Measurements from ENCODE around the gene PPP1R26.
"Not testable (repeated sequence)": the region's sequence is repeated elsewhere in the genome, so short reads cannot be mapped to it uniquely, and the experiment has no call there.

PPP1R26 gene

DNA sequence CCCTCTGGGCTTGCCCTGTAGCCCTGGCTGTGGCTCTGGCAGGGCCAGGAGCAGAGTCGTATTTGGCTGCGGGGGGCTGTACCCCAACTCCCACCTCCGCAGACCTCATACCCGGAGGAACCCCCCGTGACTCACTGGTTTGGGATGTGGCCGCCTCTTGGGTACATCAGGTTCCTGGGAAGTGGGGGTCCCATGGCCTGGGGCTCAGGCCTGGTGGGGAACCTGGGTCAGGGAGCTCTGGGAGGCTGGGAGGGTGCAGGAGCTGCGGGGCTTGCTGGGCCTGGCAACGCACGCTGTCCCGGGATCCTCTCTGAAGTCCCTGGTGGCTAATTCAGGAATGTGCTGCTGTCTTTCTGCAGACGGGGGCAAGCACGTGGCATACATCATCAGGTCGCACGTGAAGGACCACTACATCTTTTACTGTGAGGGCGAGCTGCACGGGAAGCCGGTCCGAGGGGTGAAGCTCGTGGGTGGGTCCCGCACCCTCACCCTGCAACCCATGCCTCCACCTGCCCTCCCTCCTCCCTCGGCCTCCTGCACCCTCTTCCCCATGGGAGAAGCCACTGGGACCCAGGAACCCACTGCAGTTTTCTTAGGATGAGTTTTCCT is 44.0 kb downstream of the PPP1R26 start:
- DNase-seq, result no peak

DNA sequence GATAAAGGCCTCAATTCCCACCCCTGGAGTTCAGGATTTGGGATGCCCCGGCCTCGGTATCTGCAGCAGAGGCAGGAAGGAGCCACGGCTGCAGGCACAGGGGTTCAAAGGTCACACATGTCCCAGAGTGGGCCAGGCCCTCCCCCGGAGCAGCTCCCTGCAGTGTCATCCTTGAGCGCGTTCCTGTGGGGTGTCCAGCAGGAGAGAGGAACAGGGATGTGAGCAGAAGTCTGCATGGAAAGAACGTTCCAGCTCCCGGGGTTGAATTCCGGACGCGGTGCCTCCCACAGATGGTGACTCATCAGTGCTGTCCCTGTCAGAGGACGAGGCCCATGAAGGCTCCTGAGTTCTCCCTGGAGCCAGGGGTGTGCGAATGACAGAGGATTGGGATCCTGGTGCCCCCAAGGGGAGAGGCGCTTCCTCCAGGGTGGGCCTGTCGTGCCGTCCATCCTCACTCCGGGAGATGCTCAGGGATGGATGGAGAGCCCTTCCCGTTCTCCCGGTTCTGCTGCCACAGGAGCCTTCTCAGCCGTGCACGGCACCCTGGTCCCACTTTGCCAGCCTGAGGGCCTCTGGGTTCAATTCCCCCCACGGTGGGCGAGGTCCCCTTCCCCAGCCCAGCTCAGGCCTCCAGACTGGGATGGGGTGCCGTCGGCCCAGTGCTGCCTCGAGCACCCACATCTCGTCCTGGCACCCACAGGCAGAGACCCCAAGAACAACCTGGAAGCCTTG is 44.7 kb downstream of the PPP1R26 start:
- DNase-seq, result no peak

DNA sequence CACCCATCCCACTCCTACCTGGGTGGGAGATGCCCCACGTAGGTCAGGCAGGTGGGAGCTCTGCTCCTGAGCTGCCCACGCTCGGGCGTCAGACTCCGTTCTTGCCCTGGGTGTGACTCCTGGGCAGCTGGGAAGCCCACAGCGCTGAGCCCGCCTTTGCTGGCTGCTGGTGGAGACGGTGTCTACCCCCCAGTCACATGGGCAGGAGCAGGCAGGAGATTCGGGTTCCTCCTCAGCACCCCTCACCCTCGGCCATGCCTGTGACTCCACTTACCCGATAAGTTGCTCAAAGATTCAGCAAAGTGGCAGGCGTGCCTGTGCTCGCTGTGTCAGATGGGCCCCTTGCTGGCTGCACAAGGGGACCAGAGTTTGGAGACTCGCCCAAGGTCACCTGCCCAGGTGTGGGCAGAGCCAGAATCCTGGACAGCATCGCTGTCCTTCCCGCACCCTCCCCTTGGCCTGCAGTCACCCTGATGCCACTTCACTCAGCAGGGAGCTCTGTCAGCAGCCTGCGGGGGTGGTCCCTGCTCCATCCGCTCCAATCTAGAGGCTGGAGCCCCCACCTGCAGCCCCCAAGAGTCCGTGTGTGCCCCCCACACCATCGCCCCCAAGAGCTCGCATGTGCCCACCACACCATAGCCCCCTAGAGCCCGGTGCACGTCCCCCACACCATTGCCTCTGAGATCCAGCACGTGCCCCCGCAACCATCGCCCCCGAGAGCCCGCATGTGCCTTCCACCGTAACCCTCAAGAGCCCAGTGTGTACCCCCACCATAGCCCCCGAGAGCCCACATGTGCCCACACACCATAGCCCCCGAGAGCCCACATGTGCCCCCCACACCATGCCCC is 45.9 kb downstream of the PPP1R26 start:
- DNase-seq, result no peak

DNA sequence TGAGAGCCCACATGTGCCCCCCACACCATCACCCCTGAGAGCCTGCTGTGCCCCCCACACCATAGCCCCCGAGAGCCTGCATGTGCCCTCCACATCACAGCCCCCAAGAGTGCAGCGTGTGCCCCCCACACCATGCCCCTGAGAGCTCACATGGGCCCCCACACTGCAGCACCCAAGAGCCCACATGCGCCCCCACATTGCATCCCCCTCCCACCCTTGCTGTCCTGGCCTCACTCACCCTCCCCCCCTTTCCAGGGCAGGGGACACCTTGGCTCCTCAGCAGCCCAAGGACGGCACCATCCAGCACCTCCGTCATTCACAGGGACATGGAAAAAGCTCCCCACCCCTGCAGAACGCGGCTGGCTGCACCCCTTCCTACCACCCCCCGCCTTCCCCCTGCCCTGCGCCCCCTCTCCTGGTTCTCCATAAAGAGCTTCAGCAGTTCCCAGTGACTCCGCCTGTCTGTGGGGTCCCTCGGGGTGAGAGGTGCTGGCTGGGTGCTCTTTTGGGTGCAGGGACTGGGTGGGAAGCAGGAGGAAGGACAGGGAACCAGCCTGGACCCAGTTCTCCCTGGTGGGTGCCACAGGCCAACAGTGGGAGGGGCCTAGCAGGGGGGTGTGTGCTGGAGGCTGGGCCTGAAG is 46.6 kb downstream of the PPP1R26 start:
- DNase-seq, result no peak

DNA sequence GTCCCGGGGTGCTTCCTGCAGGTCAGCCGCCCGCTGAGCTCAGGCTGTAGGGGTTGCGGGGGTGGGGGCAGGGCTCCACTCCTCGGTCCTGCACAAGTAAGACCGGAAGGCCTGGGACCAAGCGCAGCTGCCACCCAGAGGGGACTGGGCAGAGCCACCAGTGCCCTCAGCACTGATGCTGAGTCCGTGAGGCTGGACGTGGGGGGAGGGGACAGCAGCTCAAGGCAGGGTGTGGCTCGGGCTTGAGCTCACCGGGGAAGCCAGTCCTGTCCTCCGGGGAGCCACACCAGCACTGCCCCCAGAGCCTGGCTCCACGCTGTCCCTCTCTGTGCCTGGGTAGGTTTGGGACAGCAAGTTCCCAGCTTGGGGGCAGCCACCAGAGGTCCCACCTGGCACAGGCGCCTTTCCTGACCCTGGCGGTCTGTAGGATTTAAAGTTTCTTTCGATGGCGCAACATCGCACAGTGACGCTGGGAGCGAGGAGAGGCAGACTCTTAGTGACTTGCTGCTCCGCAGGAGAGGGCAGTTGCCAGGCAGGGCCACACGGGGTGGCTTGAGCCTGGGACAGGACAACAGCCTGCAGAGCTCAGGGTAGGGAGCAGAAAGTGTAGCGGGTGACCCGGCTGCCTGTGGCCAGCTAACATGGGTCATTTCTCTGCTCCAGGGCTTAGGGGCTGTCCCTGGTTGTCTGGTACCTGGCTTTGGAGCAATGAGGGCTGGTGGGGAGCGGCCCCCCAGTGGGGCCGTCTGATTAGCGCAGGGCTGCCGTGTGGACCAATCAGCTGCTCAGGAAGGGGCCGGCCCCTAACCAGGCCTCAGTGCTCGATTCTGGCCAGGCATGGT is 47.4 kb downstream of the PPP1R26 start:
- DNase-seq, result no peak

DNA sequence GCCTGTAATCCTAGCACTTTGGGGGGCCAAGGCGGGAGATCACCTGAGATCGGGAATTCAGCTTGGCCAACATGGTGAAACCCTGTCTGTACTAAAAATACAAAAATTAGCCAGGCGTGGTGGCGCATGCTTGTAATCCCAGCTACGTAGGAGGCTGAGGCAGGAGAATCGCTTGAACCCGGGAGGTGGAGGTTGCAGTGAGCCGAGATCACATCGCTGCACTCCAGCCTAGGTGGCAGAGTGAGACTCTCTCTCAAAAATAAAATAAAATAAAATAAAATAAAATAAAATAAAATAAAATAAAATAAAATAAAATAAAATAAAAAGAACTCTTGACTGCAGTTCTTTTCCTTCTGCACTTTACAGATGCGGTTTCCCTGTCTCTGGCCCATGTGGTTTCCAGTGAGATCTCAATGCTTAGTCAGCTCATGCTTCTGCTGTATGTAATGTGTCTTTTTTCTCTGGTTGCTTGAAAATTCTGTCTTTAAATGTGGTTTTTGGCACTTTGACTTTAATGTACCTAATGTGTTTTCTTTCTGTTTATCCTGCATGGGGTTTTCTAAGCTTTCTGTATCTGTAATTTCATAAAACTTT is 49.4 kb downstream of the PPP1R26 start:
- not testable (repeated sequence) for DNase-seq

DNA sequence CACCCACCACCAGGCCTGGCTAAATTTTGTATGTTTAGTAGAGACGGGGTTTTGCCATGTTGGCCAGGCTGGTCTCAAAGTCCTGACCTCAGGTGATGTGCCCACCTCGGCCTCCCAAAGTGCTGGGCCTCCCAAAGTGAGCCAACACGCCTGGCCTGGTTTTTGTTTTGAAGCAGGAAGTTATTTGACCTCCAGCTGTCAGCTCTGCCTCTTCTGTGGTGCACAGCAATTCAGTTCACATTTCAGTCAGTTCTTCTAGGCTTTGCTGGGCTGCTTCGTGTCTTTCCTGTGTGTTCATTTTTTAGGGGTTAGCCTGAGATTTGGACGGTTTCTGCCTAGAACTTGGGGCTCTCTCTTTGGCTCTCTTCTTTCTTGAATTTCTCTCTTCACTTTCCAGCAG is 50.6 kb downstream of the PPP1R26 start:
- DNase-seq, result no peak

DNA sequence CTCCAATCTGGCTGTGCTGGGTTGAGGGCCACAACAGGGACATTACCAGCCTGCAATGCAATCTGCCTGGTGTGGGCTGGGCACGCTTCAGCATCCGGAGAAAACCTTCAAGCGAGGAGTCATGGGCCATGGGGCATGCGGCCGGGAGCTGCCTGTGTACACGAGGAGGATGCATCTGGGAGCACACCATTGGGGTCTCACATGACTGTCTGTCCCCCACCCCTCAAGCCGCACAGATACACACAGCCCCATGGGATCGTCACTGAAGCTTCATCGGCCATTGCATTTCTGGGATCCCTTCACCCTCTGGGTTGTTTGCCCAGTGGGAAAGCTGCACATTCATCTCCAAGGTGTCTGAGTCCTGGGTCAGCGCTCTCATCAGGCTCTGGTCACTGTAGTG is 51.5 kb downstream of the PPP1R26 start:
- DNase-seq, result no peak

DNA sequence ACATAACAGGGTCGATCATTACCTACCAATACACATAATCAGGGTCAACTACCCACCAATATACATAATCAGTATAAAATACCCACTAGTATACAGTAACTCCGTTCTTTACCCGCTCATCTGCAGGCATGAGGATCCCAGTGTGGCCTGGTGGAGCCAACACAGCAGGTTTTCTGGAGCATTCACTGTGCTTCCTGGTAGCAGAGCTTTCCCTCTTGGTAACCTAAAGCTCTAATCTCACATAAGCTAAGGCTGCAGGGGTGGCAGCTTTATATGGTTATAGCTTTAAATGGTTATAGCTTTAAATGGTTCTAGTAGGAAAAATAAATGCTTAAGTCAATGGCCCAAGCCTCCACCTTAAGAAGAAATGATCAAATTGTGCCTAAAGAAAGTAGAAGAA is 53.5 kb downstream of the PPP1R26 start:
- DNase-seq, result no peak

DNA sequence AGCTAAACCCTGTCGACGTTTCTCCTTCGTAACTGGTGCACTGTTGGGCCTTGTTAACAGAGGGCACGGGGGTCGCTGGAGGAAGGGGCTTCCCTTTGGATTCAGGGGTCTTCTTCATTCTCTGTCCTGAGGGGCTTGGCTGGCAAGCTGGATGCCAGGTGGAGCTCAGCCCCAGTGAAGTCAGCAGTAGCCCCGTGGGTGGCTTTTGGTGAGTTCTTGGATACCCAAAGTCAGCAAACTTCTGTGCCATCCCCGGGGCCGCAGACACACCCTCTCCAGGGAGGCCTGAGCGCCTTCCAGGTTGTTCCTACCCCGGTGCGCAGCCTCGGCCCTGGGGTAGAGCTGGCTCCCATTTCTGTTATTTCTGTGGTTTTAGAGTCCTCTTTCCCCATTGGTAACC is 54.1 kb downstream of the PPP1R26 start:
- no peak for DNase-seq

DNA sequence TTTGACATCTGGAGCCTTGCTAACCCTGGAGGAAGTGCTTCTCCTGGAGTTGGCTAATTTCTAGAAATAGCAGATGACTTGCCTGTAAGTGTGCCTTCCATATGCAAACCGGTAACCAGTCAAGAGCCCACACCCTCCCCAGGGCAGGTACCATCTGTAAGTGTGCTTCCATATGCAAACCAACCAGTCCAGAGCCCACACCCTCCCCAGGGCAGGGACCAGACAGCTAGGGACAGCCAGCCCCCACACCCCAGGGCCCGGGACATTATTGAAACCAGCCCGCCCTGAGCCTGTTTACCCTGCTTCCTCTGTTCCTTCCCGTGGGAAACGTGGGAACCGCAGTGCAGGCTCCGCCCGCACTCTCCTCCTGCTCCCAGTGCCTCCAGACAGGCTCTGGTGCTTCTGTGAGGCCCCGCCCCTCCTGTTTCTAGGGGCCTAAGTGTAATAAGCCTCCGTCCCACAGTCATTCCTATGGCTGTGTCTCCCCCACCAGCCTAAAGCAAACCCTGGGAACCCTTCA is 54.7 kb downstream of the PPP1R26 start:
- DNase-seq, result not testable (repeated sequence)

DNA sequence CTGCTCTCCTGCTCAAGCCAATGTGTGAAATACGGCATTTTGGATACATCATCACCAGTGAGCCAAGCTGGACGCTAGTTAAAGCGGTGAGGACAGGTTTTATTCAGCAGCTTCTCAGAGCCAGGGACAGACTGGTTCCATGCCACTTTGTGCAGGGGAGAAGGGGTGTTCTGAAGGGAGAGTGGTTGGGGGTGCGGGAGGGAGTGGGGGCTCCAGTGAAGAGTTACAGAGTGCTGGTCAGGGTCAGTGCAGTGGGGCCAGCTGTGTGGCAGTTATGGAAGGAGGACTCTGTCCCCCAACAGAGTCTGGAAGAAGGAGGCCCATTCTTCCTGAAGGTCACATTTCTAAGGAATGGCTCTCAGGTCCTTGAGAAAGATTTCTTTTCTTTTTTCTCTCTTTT is 55.2 kb downstream of the PPP1R26 start:
- DNase-seq, result not testable (repeated sequence)

DNA sequence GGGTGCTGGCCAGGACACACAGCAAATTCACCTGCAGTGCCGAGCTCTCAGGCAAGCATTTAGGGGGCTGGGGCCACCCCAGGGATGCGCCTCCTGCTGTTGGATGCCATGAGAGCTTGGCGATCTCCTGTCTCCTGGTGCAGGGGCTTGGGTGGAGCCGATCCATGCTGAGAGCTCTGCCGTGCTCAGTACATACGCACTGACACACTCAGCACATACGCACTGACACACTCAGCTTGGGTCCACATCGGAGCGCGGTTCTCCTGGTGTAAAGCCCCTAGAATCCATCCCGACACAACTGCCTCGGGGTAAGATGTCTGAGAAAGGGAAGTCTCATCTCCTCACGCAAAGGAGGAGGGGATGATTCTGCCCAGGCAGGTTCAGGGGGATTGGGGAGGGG is 56.0 kb downstream of the PPP1R26 start:
- not testable (repeated sequence) for DNase-seq

DNA sequence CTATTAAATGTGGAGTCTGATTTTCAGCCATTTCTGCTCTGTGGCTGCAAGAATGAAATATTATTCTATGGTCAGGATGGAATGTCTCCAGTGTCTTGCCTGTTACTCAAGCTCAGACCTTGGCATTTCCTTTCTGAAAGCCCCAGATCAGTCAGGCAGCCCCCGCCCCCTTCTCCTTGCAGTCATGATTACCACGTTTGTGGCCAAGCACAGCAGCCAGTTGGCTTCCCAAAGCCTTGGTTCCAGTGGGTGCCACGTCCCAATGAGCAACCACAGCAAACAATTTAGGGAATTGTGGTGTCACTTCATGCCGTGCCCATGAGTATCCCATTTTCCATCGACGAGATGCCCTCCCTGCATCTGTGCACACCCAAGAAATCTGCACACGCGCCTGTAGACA is 56.6 kb downstream of the PPP1R26 start:
- peak; percentile 65 for DNase-seq

All from fibroblast of skin of right quadriceps (primary cell).